ENCODE results near the gene NPHP1. TPM values are rescaled to one million over a fixed set of nuclear protein-coding genes. Genes with fewer than 3 reads are reported as not detected.

The NPHP1 gene
- total and polyA plus RNA-seq, 2 of the 8 experiments (the other 6 are each of a cell fraction or from before 2014, with no cell fraction given), result 1.4 to 2.8 TPM

- TF ChIP-seq NANOG (IDR thresholded peaks at IDR 0.05; ENCODE audit: insufficient read depth, low read depth, low read length, poor library complexity, severe bottlenecking) (peak; percentile 59), SAP30 (IDR thresholded peaks at IDR 0.05; ENCODE audit: insufficient read depth, insufficient replicate concordance, low read length) (no peak), GTF2F1 (IDR thresholded peaks at IDR 0.05; ENCODE audit: borderline replicate concordance, low read depth, low read length) (no peak), HDAC2 (IDR thresholded peaks at IDR 0.05; ENCODE audit: borderline replicate concordance in 1 of 2, low read depth in 2 of 2, low read length in 2 of 2) (no peak), SP2 (IDR thresholded peaks at IDR 0.05; ENCODE audit: low read length) (no peak), BCL11A (IDR thresholded peaks at IDR 0.05; ENCODE audit: low read depth in 2 of 2, low read length in 2 of 2) (no peak), EZH2 (IDR thresholded peaks at IDR 0.05; ENCODE audit: low read depth, low read length, severe bottlenecking) (no peak), KDM4A (IDR thresholded peaks at IDR 0.05; ENCODE audit: low read depth, low read length, severe bottlenecking) (peak; percentile 99), ATF2 (IDR thresholded peaks at IDR 0.05; ENCODE audit: low read length) (no peak), POLR2A (IDR thresholded peaks at IDR 0.05; ENCODE audit: control extremely low read depth in 1 of 2, low read depth in 2 of 2, low read length in 2 of 2) (peak in 1 of 2 experiments; percentile 86; a peak in 2 of 3 replicates), BRCA1 (IDR thresholded peaks at IDR 0.05; ENCODE audit: low read depth, low read length) (no peak), PHF8 (conservative IDR thresholded peaks at IDR 0.05; ENCODE audit: low read depth, low read length) (peak; percentile 67; the same call in 1 of the 2 replicates), EP300 (IDR thresholded peaks at IDR 0.05; ENCODE audit: borderline replicate concordance in 1 of 2, low read depth in 2 of 2, low read length in 2 of 2) (peak; percentile 13 to 35; a peak in 1 of 3 replicates), CTBP2 (IDR thresholded peaks at IDR 0.05; ENCODE audit: borderline replicate concordance, insufficient read depth, insufficient read length, low read length) (no peak), POLR2AphosphoS5 (IDR thresholded peaks at IDR 0.05; ENCODE audit: low read depth, low read length) (peak; percentile 57; the same call in 1 of the 2 replicates), RFX5 (IDR thresholded peaks at IDR 0.05; ENCODE audit: borderline replicate concordance, low read depth, low read length) (no peak), USF2 (IDR thresholded peaks at IDR 0.05; ENCODE audit: low read length) (no peak), EGR1 (IDR thresholded peaks at IDR 0.05; ENCODE audit: borderline replicate concordance, low read depth, low read length) (no peak), SRF (IDR thresholded peaks at IDR 0.05; ENCODE audit: low read depth, low read length) (peak; percentile 89)
These were observed at the start of gene NPHP1 (continued) for GRCh38 chr2:110204408-110205385.
